NCI-H2196 (cell line): ENCODE measurements around the gene ASTL.
"Not testable (repeated sequence)": the region's sequence is repeated elsewhere in the genome, so short reads cannot be mapped to it uniquely, and the experiment has no call there.

Experiments used
- DNase-seq: peaks from one replicate; lab custom pipeline; 2025; ENCODE audit not compliant: unreplicated experiment; lab: John Stamatoyannopoulos, UW

ASTL gene

GRCh38 chr2:96138179-96139145, at the start of gene ASTL:
Gene ASTL (minus strand): TSS chr2:96138502. CDS start chr2:96138436, 66 bp downstream.
- DNase-seq, result peak; percentile 36

- DNase-seq, result no peak
Observed at GRCh38 chr2:96186562-96186961, 48.3 kb upstream of the ASTL start.

- no peak for DNase-seq
Observed at GRCh38 chr2:96185516-96185915, 47.2 kb upstream of the ASTL start.

- no peak for DNase-seq
Observed at GRCh38 chr2:96184989-96185388, 46.7 kb upstream of the ASTL start.

- DNase-seq, result no peak
Observed at GRCh38 chr2:96184188-96184587, 45.9 kb upstream of the ASTL start.

GRCh38 chr2:96181529-96181928, 43.2 kb upstream of the ASTL start:
- no peak for DNase-seq

- no peak for DNase-seq
Observed at GRCh38 chr2:96180521-96180920, 42.2 kb upstream of the ASTL start.

GRCh38 chr2:96180002-96180401, 41.7 kb upstream of the ASTL start:
- no peak for DNase-seq

- no peak for DNase-seq
Observed at GRCh38 chr2:96176661-96177060, 38.4 kb upstream of the ASTL start.

- DNase-seq, result no peak
Observed at GRCh38 chr2:96175951-96176350, 37.6 kb upstream of the ASTL start.

- DNase-seq, result peak; percentile 79
Observed at GRCh38 chr2:96174251-96175144, 36.2 kb upstream of the ASTL start.

GRCh38 chr2:96171831-96172230, 33.5 kb upstream of the ASTL start:
- no peak for DNase-seq

- DNase-seq, result no peak
Observed at GRCh38 chr2:96170626-96171025, 32.3 kb upstream of the ASTL start.

GRCh38 chr2:96169868-96170507, 31.7 kb upstream of the ASTL start:
- no peak for DNase-seq

GRCh38 chr2:96167407-96168013, 29.2 kb upstream of the ASTL start:
- no peak for DNase-seq

- no peak for DNase-seq
Observed at GRCh38 chr2:96164459-96165184, 26.3 kb upstream of the ASTL start.

- no peak for DNase-seq
Observed at GRCh38 chr2:96163768-96164429, 25.6 kb upstream of the ASTL start.

GRCh38 chr2:96163415-96163767, 25.1 kb upstream of the ASTL start:
- no peak for DNase-seq

- no peak for DNase-seq
Observed at GRCh38 chr2:96161898-96162297, 23.6 kb upstream of the ASTL start.

- DNase-seq, result not testable (repeated sequence)
Observed at GRCh38 chr2:96160366-96160765, 22.1 kb upstream of the ASTL start.
